ENCODE data around the gene DIO1. TPM values are rescaled to one million over a fixed set of nuclear protein-coding genes. Genes with fewer than 3 reads are reported as not detected.

DIO1 gene
- total and polyA plus RNA-seq, 2 of the 8 experiments (the other 6 are each of a cell fraction or from before 2014, with no cell fraction given), result 0.14 TPM; not detected in 1

DNA sequence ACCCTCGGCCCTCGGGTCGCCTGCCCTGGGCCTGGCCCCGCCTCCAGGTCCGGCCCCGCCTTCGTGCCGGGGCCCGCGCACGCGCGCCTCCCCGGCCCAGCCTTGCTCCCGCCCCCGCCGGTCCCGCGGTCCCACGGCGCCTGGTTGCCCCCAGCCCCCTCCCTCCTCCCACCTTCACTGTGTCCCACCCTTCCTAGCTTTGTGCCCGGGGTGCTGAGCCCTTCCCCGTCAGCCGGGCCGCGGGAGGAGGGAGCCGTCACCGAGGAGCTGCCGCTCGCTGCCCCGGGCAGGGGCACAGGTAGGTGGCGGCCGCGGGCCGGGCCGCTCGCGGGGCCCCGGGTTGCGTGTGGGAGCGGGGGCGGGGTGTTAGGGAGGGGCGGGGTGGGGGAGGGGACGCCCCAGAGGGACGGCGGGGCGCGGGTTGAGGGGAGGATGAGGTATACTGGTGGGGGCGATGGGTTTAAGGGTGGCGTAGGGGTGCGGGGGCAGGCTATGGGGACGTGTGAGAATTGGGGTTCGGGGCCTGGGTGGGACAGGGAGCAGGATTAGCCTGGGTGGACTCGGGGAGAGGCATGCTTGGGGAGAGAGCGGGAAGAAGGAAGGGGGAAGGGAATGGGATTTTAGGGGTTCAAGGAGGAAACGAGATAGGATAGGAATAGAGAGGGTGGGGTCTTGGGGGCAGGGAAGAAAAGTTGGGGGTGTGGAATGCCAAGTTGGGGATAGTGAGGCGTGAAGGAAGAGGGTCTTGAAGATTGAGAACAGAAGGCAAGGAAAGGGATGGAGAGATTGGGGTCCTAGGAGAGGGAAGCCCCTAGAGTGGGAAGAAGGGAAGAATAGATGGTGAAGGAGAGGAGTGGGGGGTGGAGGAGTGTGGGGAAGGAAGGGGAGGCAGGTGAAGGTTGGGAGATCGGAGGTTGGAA is 52.5 kb downstream of the DIO1 start, which contains the start of gene LRRC42:
TSS of gene LRRC42 (plus strand) at position 99 of the 920 bp plus-strand sequence. CDS start 5,650 bp downstream, outside the sequence.
- peaks cover 3 to 54% of the 10 kb centered on the region in 2 experiments; a peak in 2 of 4 replicates for H3K79me2 ChIP-seq (ENCODE audit: control insufficient read depth in 1 of 2, insufficient read depth in 2 of 2, low read length in 2 of 2)
- ChIA-PET CTCF (ENCODE audit: partially characterized antibody) (interaction anchor here (0.8 to 7.6 kb wide), 11 partner anchors 10 to 87 kb away, joined by 3 to 123 read pairs (median 19); no protein-coding TSS in a partner anchor), POLR2A (ENCODE audit: partially characterized antibody) (interaction anchor here (0.6 to 2.1 kb wide), 7 partner anchors 13 to 85 kb away, joined by 3 to 7 read pairs (median 3); no protein-coding TSS in a partner anchor)
- H2AK5ac ChIP-seq (ENCODE audit: low read depth, low read length), result no peak within 1 kb of the TSS
- 8% methylated on average over 8 of the region's 58 CpGs; no CpG with 5 or more reads in 1 of the 2 experiments for WGBS, 2 experiments (ENCODE audit: extremely low coverage in 1 of 2, insufficient coverage in 1 of 2, insufficient read length in 1 of 2, insufficient replicate concordance in 2 of 2, low coverage in 1 of 2, low lambda C conversion rate in 2 of 2, missing lambda C conversion rate in 1 of 2)
- H3K79me1 ChIP-seq (ENCODE audit: low read depth, low read length), result peaks cover 16% of the 10 kb centered on the region
- H3K27me3 ChIP-seq (replicated peaks in 1 of 4; ENCODE audit: control insufficient read depth in 3 of 4, extremely low read depth in 1 of 4, insufficient read depth in 3 of 4, low read length in 3 of 4), result no peaks in the 10 kb centered on the region
- H3K18ac ChIP-seq (ENCODE audit: extremely low read depth, low read length), result peak within 1 kb of the TSS; percentile 93
- H3K23ac ChIP-seq (ENCODE audit: insufficient read length), result no peak within 1 kb of the TSS
- no peak within 1 kb of the TSS for H3K14ac ChIP-seq (ENCODE audit: insufficient read length)
- peak within 1 kb of the TSS; percentile 77 to 98 (median 79) for H3K4me3 ChIP-seq (ENCODE audit: extremely low read depth in 1 of 4, insufficient read depth in 2 of 4, low read depth in 3 of 4, low read length in 4 of 4)
- peak within 1 kb of the TSS; percentile 41; the same call in 1 of the 2 replicates for H2BK15ac ChIP-seq (ENCODE audit: low read length)
- peak within 1 kb of the TSS; percentile 35 for H3K56ac ChIP-seq (replicated peaks; ENCODE audit: insufficient read length, low read depth, low read length)
- no peak within 1 kb of the TSS; the same call in 1 of the 2 replicates for H2BK12ac ChIP-seq (ENCODE audit: low read depth, low read length)
- H3K23me2 ChIP-seq (ENCODE audit: low read depth, low read length), result peaks cover 14% of the 10 kb centered on the region
- peak within 1 kb of the TSS; percentile 2 for H4K91ac ChIP-seq (replicated peaks; ENCODE audit: insufficient read length, low read length)
- peaks cover 7 to 10% of the 10 kb centered on the region in 2 experiments for H4K20me1 ChIP-seq (replicated peaks in 1 of 2; ENCODE audit: control insufficient read depth in 1 of 2, insufficient read depth in 2 of 2, low read length in 2 of 2)
- no peak within 1 kb of the TSS for H2BK20ac ChIP-seq (ENCODE audit: low read length)
- H3K9ac ChIP-seq (replicated peaks in 1 of 4; ENCODE audit: extremely low read depth in 1 of 4, low read depth in 3 of 4, low read length in 3 of 4), result peak within 1 kb of the TSS; percentile 45 to 79 (median 68)
- H3K9me3 ChIP-seq (ENCODE audit: insufficient read depth in 2 of 2, low read depth in 1 of 2, low read length in 1 of 2), result no peaks in the 10 kb centered on the region
- FAIRE-seq, result no peak
- peak within 1 kb of the TSS; percentile 49; the same call in 1 of the 2 replicates for H3K27ac ChIP-seq (ENCODE audit: low read depth, low read length)
- H3K4ac ChIP-seq (replicated peaks; ENCODE audit: insufficient read length, low read depth, low read length), result no peak within 1 kb of the TSS
- H4K5ac ChIP-seq (ENCODE audit: insufficient read length, low read depth, low read length), result peak within 1 kb of the TSS; percentile 88
- peak within 1 kb of the TSS; percentile 61 for H4K8ac ChIP-seq (ENCODE audit: extremely low read depth, insufficient read depth, low read length)
- no peak within 1 kb of the TSS for H2BK120ac ChIP-seq (replicated peaks; ENCODE audit: low read depth, low read length)
- peak in 1 of 2 experiments; percentile 34 for DNase-seq (ENCODE audit: low read depth in 1 of 2, low spot score in 2 of 2)
- H2BK5ac ChIP-seq (ENCODE audit: low read depth, low read length), result peak within 1 kb of the TSS; percentile 77; the same call in 1 of the 2 replicates
- no peaks in the 10 kb centered on the region; a peak in 2 of 8 replicates for H3K36me3 ChIP-seq (ENCODE audit: control insufficient read depth in 2 of 4, insufficient read depth in 4 of 4, low read length in 3 of 4)
- no peak within 1 kb of the TSS; the same call in 1 of the 2 replicates for H2AFZ ChIP-seq (ENCODE audit: low read length)
- H3K4me1 ChIP-seq (replicated peaks in 1 of 4; ENCODE audit: control insufficient read depth in 3 of 4, insufficient read depth in 4 of 4, low read length in 3 of 4), result peaks cover 4 to 18% (median 13%) of the 10 kb centered on the region in 4 experiments
- H3K4me2 ChIP-seq (ENCODE audit: insufficient read depth in 1 of 2, low read depth in 2 of 2, low read length in 2 of 2), result peak within 1 kb of the TSS; percentile 82 to 96
- TF ChIP-seq JUND (IDR thresholded peaks at IDR 0.05; ENCODE audit: low read length) (no peak), NRF1 (IDR thresholded peaks at IDR 0.05; ENCODE audit: low read depth, low read length) (peak; percentile 58), BRCA1 (IDR thresholded peaks at IDR 0.05; ENCODE audit: low read depth, low read length) (no peak), CBX8 (IDR thresholded peaks at IDR 0.05; ENCODE audit: borderline replicate concordance, low read depth, low read length) (no peak), RAD21 (IDR thresholded peaks at IDR 0.05 in 1 of 2, conservative IDR thresholded peaks at IDR 0.05 in 1 of 2; ENCODE audit: low read depth in 2 of 2, low read length in 2 of 2) (no peak; a peak in 1 of 4 replicates), RFX5 (IDR thresholded peaks at IDR 0.05; ENCODE audit: borderline replicate concordance, low read depth, low read length) (no peak), SIN3A (conservative IDR thresholded peaks at IDR 0.05 in 1 of 2, IDR thresholded peaks at IDR 0.05 in 1 of 2; ENCODE audit: low read depth in 1 of 2, low read length in 2 of 2) (0 out of 4 replicates have a peak, but pooled peaks of 1 of the 2 experiments have one; percentile 54), CEBPB (IDR thresholded peaks at IDR 0.05; ENCODE audit: low read depth, low read length) (no peak), POLR2AphosphoS5 (IDR thresholded peaks at IDR 0.05; ENCODE audit: low read depth, low read length) (no peak; the same call in 1 of the 2 replicates), EGR1 (IDR thresholded peaks at IDR 0.05; ENCODE audit: borderline replicate concordance, low read depth, low read length) (peak; percentile 6; the same call in 1 of the 2 replicates)

Data from H1 (cell line).